ENCODE measurements around the gene ATXN1.

GRCh38 chr6:16273256-16273655, 488.0 kb downstream of the ATXN1 start:
- TF ChIP-seq CTCF (IDR thresholded peaks at IDR 0.05) (no peak), POLR2A (IDR thresholded peaks at IDR 0.05) (no peak), POLR2AphosphoS5 (IDR thresholded peaks at IDR 0.05) (no peak), EP300 (IDR thresholded peaks at IDR 0.05) (no peak)

All from gastroesophageal sphincter (tissue), 3 donors.